Stomach (tissue), 9 donors: ENCODE measurements around the gene SH3BGRL3. TPM values are rescaled to one million over a fixed set of nuclear protein-coding genes. Genes with fewer than 3 reads are reported as not detected.

ENCODE experiments used
- DNase-seq, 2 donors: peaks; one replicate each; pipeline versions ENCODE4 v3.0.0 to v3.0.0-alpha.2; 2013 to 2019
- H3K27ac ChIP-seq, 5 donors: fragments of 200-600 bp in 4 of 5; sonication (generic) in 4 of 5; one replicate each; pipeline ENCODE4 v1.5.1; 2013 to 2019; ENCODE audit warnings: mild to moderate bottlenecking in 1 of 5, moderate library complexity in 1 of 5
- H3K27me3 ChIP-seq, 3 donors: fragments of 200-600 bp; sonication (generic); one replicate each; pipeline ENCODE4 v1.5.1; 2017 to 2019; ENCODE audit warnings: mixed run types in 1 of 3
- H3K36me3 ChIP-seq, 4 donors: fragments of 200-600 bp; sonication (generic); 1 replicate in 3 of 4; 2 replicates in 1 of 4; pipeline ENCODE4 v1.5.1; 2016 to 2019
- H3K4me1 ChIP-seq, 4 donors: fragments of 200-600 bp; sonication (generic); one replicate each; pipeline ENCODE4 v1.5.1; 2016 to 2019
- H3K4me3 ChIP-seq, 4 donors: fragments of 200-600 bp; sonication (generic) in 3 of 4; one replicate each; pipeline ENCODE4 v1.5.1; 2016 to 2019; ENCODE audit warnings: mild to moderate bottlenecking in 1 of 4
- H3K9me3 ChIP-seq, 4 donors: fragments of 200-600 bp; sonication (generic); one replicate each; pipeline ENCODE4 v1.5.1; 2016 to 2019
- CTCF ChIP-seq, 7 experiments: fragments of 450-650 bp in 4 of 7; fragments of 200-600 bp in 3 of 7; sonication (generic) in 3 of 7; IDR thresholded peaks; one replicate each; pipeline ENCODE4 v1.5.1; 2016 to 2019; ENCODE audit warnings: antibody characterized with exemption in 7 of 7, control low read depth in 2 of 7, mild to moderate bottlenecking in 1 of 7
- EP300 ChIP-seq: sonication (generic); formaldehyde crosslinking; IDR thresholded peaks from one replicate; pipeline ENCODE4 v1.6.1; 2017; ENCODE audit warnings: antibody characterized with exemption
- POLR2A ChIP-seq, 4 donors: fragments of 450-650 bp; IDR thresholded peaks; one replicate each; pipeline ENCODE4 v1.6.1; 2016; ENCODE audit warnings: antibody characterized with exemption in 4 of 4, control low read depth in 2 of 4, mild to moderate bottlenecking in 1 of 4, moderate library complexity in 1 of 4
- POLR2AphosphoS5 ChIP-seq, 3 donors: sonication (generic); formaldehyde crosslinking; IDR thresholded peaks; one replicate each; pipeline ENCODE4 v1.6.1; 2016; ENCODE audit warnings: antibody characterized with exemption in 3 of 3
- WGBS, 5 donors: extraction: QIAGEN DNeasy Blood & Tissue Kit in 3 of 5; methylation state at CpG; one replicate each; pipeline versions ENCODE4 v1.1.5 to v1.1.7; 2013 to 2018; 5-methylcytosine and 5-hydroxymethylcytosine counted together
- intact Hi-C: fragments of 100-400 bp; cut with DNase I; formaldehyde crosslinking; loops from one replicate; pipeline ENCODE4 v1.15.1; 2023; ENCODE audit warnings: low total_unique reads
- polyA plus RNA-seq, 3 donors: library from polyadenylated mRNA; stranded (reverse); fragments of 200-250 nt; gene quantifications; one replicate each; pipeline ENCODE4 v1.2.3, GENCODE V29; 2013
- total RNA-seq, 5 donors: library from RNA; depleted of rRNA; stranded (reverse); fragments of >200 nt; gene quantifications; one replicate each; pipeline versions ENCODE4 v1.1.0 to v1.2.3, GENCODE V29; 2014 to 2016
- donor health status: healthy with polysubstance abuse.
- donor health status: Bipolar disorder and iron deficiency.
- donor health status: healthy.

The SH3BGRL3 gene
- total and polyA plus RNA-seq, 8 donors: 7.2 to 267 (median 79.3) TPM

GRCh38 chr1:26300578-26301275, 20.8 kb downstream of the SH3BGRL3 start:
- H3K36me3 ChIP-seq: peaks cover 0 to 26% (median 10%) of the 10 kb centered on the region in 4 donors
- H3K27me3 ChIP-seq: no peaks in the 10 kb centered on the region
- TF ChIP-seq POLR2A (IDR thresholded peaks at IDR 0.05): no peak
- no peak for TF ChIP-seq CTCF (IDR thresholded peaks at IDR 0.05)
- TF ChIP-seq EP300: no peak
- no peak for TF ChIP-seq POLR2AphosphoS5 (IDR thresholded peaks at IDR 0.05)
- no peaks in the 10 kb centered on the region for H3K9me3 ChIP-seq
- no peak overlapping the region for H3K4me3 ChIP-seq
- H3K4me1 ChIP-seq: peaks cover 3 to 18% (median 4%) of the 10 kb centered on the region in 4 donors
- 76 to 84% (median 80%) methylated on average over 9 to 11 of the region's 11 CpGs for WGBS, 5 donors
- DNase-seq: no peak
- intact Hi-C loops: no loop called here
- H3K27ac ChIP-seq: no peak overlapping the region

DNA sequence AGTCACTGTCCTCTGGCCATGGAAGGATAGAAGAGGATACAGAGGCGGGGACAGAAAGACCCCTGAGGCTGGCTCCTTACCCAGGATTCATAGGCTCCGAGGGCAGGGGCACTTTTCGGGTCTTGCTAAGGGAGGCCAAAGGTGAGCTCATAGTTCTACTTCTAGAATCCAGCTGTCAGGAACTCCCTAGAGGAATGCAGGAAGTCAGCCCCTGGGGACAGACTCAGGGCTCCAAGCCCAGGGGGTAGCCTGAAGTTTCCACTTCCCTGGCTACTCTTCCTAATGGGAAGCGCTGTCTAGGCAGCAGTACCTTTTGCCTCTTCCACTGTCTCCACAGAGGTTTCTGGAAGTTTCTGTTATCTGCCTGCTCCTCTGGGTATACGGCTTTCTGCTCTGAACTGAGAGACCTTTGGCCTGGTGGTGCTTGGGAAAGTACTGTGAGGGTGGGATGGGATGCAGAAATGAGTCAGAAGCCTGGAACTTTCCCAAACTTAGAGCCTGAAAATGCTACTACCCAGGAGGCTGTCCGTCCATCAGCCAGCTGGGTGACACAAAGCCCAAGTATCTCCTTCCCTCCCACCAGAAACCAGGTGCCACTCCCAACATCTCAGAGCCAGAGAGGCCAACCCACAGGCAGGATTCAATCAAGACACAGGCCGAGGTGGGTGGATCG, 23.0 kb downstream of the SH3BGRL3 start:
- TF ChIP-seq EP300 (no peak), POLR2A (IDR thresholded peaks at IDR 0.05) (no peak), POLR2AphosphoS5 (IDR thresholded peaks at IDR 0.05) (no peak), CTCF (IDR thresholded peaks at IDR 0.05) (no peak)
- H3K27ac ChIP-seq: no peak overlapping the region

GRCh38 chr1:26305667-26306289, 25.9 kb downstream of the SH3BGRL3 start:
- H3K27me3 ChIP-seq: no peaks in the 10 kb centered on the region
- peaks cover 0 to 9% (median 0%) of the 10 kb centered on the region in 4 donors for H3K36me3 ChIP-seq
- intact Hi-C loops: no loop called here
- peak overlapping the region; percentile 66 to 93 (median 78) for H3K4me3 ChIP-seq
- peaks cover 7 to 31% (median 18%) of the 10 kb centered on the region in 4 donors for H3K4me1 ChIP-seq
- no peak for DNase-seq
- no peaks in the 10 kb centered on the region for H3K9me3 ChIP-seq
- WGBS, 5 donors: 16 to 25% (median 23%) methylated on average over 8 of the region's 8 CpGs
- TF ChIP-seq CTCF (IDR thresholded peaks at IDR 0.05): no peak
- no peak for TF ChIP-seq EP300
- no peak for TF ChIP-seq POLR2AphosphoS5 (IDR thresholded peaks at IDR 0.05)
- no peak for TF ChIP-seq POLR2A (IDR thresholded peaks at IDR 0.05)
- peak overlapping the region; percentile 6 to 75 (median 62) for H3K27ac ChIP-seq

More for the DNA sequence above, 23.0 kb downstream of the SH3BGRL3 start:
- Histone ChIP-seq H3K4me1 (peaks cover 7 to 36% (median 18%) of the 10 kb centered on the region in 4 donors), H3K36me3 (peaks cover 0 to 9% (median 0%) of the 10 kb centered on the region in 4 donors), H3K9me3 (no peaks in the 10 kb centered on the region), H3K27me3 (no peaks in the 10 kb centered on the region), H3K4me3 (no peak overlapping the region)
- 71 to 82% (median 78%) methylated on average over 8 of the region's 8 CpGs for whole genome bisulfite sequencing, 5 donors
- intact Hi-C loops: no loop called here
- DNase-seq: no peak
